ENCODE results near the gene C17orf107. TPM values are rescaled to one million over a fixed set of nuclear protein-coding genes. Genes with fewer than 3 reads are reported as not detected.

The C17orf107 gene
- total RNA-seq, 1 experiment from 2014 or later: 0.36 TPM

DNA sequence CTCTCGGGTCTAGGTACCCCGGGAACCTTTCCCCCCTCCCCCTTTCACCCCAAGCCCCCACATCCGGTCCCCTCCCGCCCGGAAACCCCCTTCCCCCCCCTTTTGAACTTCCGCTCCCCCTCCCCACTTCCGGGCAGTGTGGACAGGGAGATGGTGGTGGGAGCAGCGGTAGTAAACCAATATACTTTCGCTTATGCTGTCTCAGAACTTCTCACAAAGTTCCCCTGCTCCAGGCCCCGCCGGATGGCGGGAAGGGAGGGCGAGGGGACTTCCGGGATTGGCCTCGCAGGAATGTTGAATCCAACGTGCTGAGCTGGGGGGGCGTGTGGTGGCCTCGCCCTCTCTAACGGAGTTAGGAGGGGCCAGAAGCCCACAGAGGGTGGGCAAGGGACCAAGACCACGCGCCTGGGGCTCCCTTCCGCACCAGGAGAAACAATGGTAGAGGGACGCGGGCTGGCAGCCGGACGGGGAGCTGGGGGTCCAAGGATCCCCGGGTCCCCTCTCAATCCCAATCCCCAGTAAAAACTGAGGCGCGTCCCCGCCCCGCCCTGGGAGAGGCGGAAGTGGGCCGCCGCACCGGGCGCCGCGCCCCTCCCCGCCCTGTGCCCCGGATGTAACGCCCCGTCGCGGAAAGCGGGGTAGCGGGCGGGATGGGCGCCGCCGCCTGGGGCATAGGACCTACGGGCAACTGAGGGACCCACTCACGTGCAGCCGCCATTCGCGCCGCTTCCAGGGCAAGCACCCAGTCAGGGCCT is 48.3 kb downstream of the C17orf107 start:
- ChIA-PET POLR2A (ENCODE audit: unreplicated experiment) (interaction anchor here (0.6 to 0.7 kb wide), 2 partner anchors 113 to 944 kb away, joined by 3 to 4 read pairs; no protein-coding TSS in a partner anchor), CTCF (no interaction called here)
- peaks cover 26% of the 10 kb centered on the region for H4K20me1 ChIP-seq (ENCODE audit: low read length)
- no peaks in the 10 kb centered on the region for H3K27me3 ChIP-seq (ENCODE audit: low read length)
- no peak for ATAC-seq
- TF ChIP-seq EZH2 (IDR thresholded peaks at IDR 0.05; ENCODE audit: low read length, unreplicated experiment) (no peak), EZH2phosphoT487 (IDR thresholded peaks at IDR 0.05; ENCODE audit: borderline replicate concordance, low read length) (no peak)
- TF ChIP-seq, protein P1, sequence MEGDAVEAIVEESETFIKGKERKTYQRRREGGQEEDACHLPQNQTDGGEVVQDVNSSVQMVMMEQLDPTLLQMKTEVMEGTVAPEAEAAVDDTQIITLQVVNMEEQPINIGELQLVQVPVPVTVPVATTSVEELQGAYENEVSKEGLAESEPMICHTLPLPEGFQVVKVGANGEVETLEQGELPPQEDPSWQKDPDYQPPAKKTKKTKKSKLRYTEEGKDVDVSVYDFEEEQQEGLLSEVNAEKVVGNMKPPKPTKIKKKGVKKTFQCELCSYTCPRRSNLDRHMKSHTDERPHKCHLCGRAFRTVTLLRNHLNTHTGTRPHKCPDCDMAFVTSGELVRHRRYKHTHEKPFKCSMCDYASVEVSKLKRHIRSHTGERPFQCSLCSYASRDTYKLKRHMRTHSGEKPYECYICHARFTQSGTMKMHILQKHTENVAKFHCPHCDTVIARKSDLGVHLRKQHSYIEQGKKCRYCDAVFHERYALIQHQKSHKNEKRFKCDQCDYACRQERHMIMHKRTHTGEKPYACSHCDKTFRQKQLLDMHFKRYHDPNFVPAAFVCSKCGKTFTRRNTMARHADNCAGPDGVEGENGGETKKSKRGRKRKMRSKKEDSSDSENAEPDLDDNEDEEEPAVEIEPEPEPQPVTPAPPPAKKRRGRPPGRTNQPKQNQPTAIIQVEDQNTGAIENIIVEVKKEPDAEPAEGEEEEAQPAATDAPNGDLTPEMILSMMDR (conservative IDR thresholded peaks at IDR 0.05; ENCODE audit: low read depth, low read length): no peak
- H3K79me2 ChIP-seq (ENCODE audit: low read length): peaks cover 60% of the 10 kb centered on the region
- peak overlapping the region; percentile 90 for H3K4me3 ChIP-seq (ENCODE audit: low read length)
- H3K9ac ChIP-seq (ENCODE audit: low read length): peak overlapping the region; percentile 93
- no peaks in the 10 kb centered on the region for H3F3A ChIP-seq (ENCODE audit: low read length, unreplicated experiment)
- peak overlapping the region; percentile 98 for H3K4me2 ChIP-seq (ENCODE audit: low read length)
- no peaks in the 10 kb centered on the region for H3K9me3 ChIP-seq (ENCODE audit: low read length)
- H3K27ac ChIP-seq (ENCODE audit: low read length): peak overlapping the region; percentile 85
- no TSS peak for BruUV-seq (replicated peaks)
- H2AFZ ChIP-seq (ENCODE audit: low read length): no peak overlapping the region
- intact Hi-C loops (cut with micrococcal nuclease): loop anchor here (2.0 kb wide), 1 partner anchor 49 kb away; the partner anchor contains the start of genes INCA1 and KIF1C
- peak; percentile 38 for DNase-seq
- no peaks in the 10 kb centered on the region for H3K9me2 ChIP-seq (replicated peaks; ENCODE audit: low read length)
- H3K36me3 ChIP-seq (ENCODE audit: low read depth, low read length): peaks cover 28% of the 10 kb centered on the region
- peaks cover 30% of the 10 kb centered on the region for H3K4me1 ChIP-seq (ENCODE audit: insufficient read depth, low read length)

DNA sequence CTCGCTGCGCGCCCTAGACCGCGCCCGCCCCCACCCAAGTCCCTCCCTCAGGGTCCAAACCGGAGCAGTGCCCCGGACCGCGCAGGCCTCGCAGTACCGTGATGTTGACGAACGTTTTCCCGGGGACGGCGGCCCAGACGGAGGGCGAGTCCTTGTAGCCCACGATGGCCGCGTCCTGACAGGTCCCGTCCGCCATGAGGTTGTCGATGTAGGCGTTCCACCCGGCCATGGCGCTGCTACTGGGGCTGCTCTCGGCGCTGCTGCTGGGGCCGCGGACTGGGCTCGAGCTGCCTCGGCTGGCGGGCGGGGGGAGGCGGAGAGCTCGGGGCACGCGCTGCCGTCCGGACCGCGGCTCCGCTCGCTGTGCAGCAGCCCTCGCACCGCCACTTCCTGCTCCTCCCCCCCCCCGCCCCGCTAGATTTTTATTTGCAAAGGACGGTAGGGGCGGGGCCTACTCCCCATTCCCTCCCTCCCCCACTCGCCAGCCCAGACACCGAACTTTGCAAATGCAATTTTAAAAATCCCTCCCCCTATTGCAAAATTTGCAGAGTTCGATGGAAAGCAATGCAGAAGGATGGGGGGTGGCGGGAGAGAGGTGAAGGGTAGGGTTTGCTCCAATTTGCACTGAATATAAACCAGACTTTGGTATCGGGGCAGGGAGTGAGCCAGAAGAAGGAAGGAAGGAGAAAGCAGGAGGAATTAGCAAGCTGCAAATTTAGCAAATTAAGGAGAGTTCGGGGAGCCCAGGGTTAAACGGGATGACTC is 49.0 kb downstream of the C17orf107 start, which contains the start of gene PFN1:
TSS of gene PFN1 (minus strand) at position 365 of the 765 bp plus-strand sequence. CDS start at position 229, 136 bp downstream.
- no peaks in the 10 kb centered on the region for H3K27me3 ChIP-seq (ENCODE audit: low read length)

More for the DNA sequence above, 49.0 kb downstream of the C17orf107 start, which contains the start of gene PFN1:
- no peaks in the 10 kb centered on the region for H3K9me2 ChIP-seq (replicated peaks; ENCODE audit: low read length)
- intact Hi-C loops (cut with micrococcal nuclease): no loop called here
- peaks cover 24% of the 10 kb centered on the region for H3K36me3 ChIP-seq (ENCODE audit: low read depth, low read length)
- peak within 1 kb of the TSS; percentile 90 for H3K4me3 ChIP-seq (ENCODE audit: low read length)
- POLR2A ChIA-PET (ENCODE audit: unreplicated experiment): interaction anchor here (0.6 to 1.1 kb wide), 4 partner anchors 9 to 944 kb away, joined by 3 to 4 read pairs (median 3); partner anchors contain the start of genes SLC25A11 and SPAG7
- DNase-seq (peak; percentile 80), ATAC-seq (peak; percentile 32)
- H3K4me2 ChIP-seq (ENCODE audit: low read length): peak within 1 kb of the TSS; percentile 98
- H3K9ac ChIP-seq (ENCODE audit: low read length): peak within 1 kb of the TSS; percentile 93
- H3F3A ChIP-seq (ENCODE audit: low read length, unreplicated experiment): no peaks in the 10 kb centered on the region
- TF ChIP-seq EZH2phosphoT487 (IDR thresholded peaks at IDR 0.05; ENCODE audit: borderline replicate concordance, low read length): no peak
- TF ChIP-seq, protein P1 (conservative IDR thresholded peaks at IDR 0.05; ENCODE audit: low read depth, low read length): no peak
- no peak for TF ChIP-seq EZH2 (IDR thresholded peaks at IDR 0.05; ENCODE audit: low read length, unreplicated experiment)
- H3K4me1 ChIP-seq (ENCODE audit: insufficient read depth, low read length): peaks cover 30% of the 10 kb centered on the region
- H2AFZ ChIP-seq (ENCODE audit: low read length): peak within 1 kb of the TSS; percentile 84
- CTCF ChIA-PET: no interaction called here
- H3K9me3 ChIP-seq (ENCODE audit: low read length): no peaks in the 10 kb centered on the region
- peaks cover 52% of the 10 kb centered on the region for H3K79me2 ChIP-seq (ENCODE audit: low read length)
- no TSS peak for BruUV-seq (replicated peaks)
- H4K20me1 ChIP-seq (ENCODE audit: low read length): peaks cover 26% of the 10 kb centered on the region
- H3K27ac ChIP-seq (ENCODE audit: low read length): peak within 1 kb of the TSS; percentile 85

Measured in PC-3 (cell line).